Fibroblast of villous mesenchyme (primary cell): Measurements from ENCODE around the gene URM1. TPM values are rescaled to one million over a fixed set of nuclear protein-coding genes. Genes with fewer than 3 reads are reported as not detected.
A peak's percentile ranks its signal among the peaks of the same experiment; 100 is the strongest.

ENCODE experiments used
- DNase-seq: peaks from one replicate; pipeline ENCODE4 v3.0.0-alpha.2; 2010; ENCODE audit warnings: low read depth
- H3K4me3 ChIP-seq: 2 replicates; pipeline ENCODE4 v1.5.1; 2011; ENCODE audit warnings: low read depth, mild to moderate bottlenecking, low read length
- total RNA-seq: library from RNA; depleted of rRNA; stranded (reverse); fragments of >200 nt; gene quantifications from 2 replicates; pipeline ENCODE4 v1.2.3, GENCODE V29; 2012
- TF ChIP-seq, protein P1 (sequence below): IDR thresholded peaks from 2 replicates; pipeline ENCODE4 v1.5.1; 2012; ENCODE audit warnings: low read depth, mild to moderate bottlenecking, low read length; ENCODE audit not compliant: insufficient read depth

URM1 gene
- total RNA-seq, 1 donor, result 29.8 TPM

- DNase-seq, result no peak
- TF ChIP-seq, protein P1, sequence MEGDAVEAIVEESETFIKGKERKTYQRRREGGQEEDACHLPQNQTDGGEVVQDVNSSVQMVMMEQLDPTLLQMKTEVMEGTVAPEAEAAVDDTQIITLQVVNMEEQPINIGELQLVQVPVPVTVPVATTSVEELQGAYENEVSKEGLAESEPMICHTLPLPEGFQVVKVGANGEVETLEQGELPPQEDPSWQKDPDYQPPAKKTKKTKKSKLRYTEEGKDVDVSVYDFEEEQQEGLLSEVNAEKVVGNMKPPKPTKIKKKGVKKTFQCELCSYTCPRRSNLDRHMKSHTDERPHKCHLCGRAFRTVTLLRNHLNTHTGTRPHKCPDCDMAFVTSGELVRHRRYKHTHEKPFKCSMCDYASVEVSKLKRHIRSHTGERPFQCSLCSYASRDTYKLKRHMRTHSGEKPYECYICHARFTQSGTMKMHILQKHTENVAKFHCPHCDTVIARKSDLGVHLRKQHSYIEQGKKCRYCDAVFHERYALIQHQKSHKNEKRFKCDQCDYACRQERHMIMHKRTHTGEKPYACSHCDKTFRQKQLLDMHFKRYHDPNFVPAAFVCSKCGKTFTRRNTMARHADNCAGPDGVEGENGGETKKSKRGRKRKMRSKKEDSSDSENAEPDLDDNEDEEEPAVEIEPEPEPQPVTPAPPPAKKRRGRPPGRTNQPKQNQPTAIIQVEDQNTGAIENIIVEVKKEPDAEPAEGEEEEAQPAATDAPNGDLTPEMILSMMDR, result no peak
- no peak overlapping the region for H3K4me3 ChIP-seq
These were observed 21.4 kb upstream of the URM1 start for GRCh38 chr9:128349772-128350171.

DNA sequence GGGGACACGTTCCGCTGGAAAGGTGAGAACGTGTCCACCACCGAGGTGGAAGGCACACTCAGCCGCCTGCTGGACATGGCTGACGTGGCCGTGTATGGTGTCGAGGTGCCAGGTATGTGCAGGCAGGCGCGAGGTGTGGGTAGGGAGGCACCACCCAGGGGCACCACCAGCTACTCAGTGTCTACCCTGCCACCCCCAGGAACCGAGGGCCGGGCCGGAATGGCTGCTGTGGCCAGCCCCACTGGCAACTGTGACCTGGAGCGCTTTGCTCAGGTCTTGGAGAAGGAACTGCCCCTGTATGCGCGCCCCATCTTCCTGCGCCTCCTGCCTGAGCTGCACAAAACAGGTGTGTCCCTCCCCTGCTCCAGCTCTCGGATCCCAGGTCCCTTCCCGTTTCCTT is 15.7 kb upstream of the URM1 start:
- no peak overlapping the region for H3K4me3 ChIP-seq
- DNase-seq, result no peak
- TF ChIP-seq, protein P1, result no peak

DNA sequence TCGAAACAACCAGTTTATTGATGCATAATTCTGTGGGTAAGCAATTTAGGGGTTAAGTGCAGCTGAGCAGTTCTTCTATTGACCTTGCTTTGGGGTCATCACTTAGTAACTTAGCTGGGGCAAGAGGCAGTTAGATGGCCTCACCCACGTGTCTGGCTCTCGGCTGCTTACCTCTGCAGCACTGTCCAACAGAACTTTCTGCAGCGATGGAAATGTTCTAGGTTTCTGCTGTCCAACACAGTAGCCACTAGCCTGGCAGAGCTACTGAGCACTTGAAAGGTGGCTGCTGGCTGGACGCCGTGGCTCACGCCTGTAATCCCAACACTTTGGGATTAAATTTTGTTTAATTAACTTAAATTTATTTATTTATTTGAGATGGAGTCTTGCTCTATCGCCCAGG is 13.1 kb upstream of the URM1 start:
- H3K4me3 ChIP-seq, result no peak overlapping the region
- TF ChIP-seq, protein P1, result no peak
- no peak for DNase-seq

DNA sequence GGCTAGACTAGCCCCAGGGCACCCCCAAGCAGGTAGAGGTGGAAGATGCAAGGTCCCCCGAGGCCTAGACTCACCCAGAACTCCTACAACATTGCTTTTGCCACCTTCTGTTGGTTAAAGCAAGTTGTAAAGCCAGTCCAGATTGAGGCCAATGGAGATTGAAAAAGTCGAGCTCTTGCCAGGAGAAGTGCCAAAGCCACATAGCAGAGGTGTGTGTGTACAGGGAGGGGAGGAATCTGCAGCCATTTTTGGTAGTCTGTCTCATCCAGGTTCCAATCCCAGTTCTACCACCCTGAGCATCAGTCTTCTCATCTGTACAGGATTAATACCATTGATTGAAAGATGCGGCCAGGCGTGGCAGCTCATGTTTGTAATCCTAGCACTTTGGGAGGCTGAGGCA is 12.3 kb upstream of the URM1 start:
- DNase-seq, result no peak
- TF ChIP-seq, protein P1, result no peak
- no peak overlapping the region for H3K4me3 ChIP-seq

GRCh38 chr9:128360826-128361225 is 10.3 kb upstream of the URM1 start:
- TF ChIP-seq, protein P1, result no peak
- H3K4me3 ChIP-seq, result no peak overlapping the region
- DNase-seq, result no peak

- peak overlapping the region; percentile 49 for H3K4me3 ChIP-seq
- TF ChIP-seq, protein P1, result no peak
- DNase-seq, result no peak
These were observed 9.7 kb upstream of the URM1 start for GRCh38 chr9:128361296-128361985.
